Esophagus muscularis mucosa (tissue), 4 donors: ENCODE data around the gene HAGHL. TPM values are rescaled to one million over a fixed set of nuclear protein-coding genes. Genes with fewer than 3 reads are reported as not detected.

Experiments
- DNase-seq: peaks from one replicate; pipeline ENCODE4 v3.0.0-alpha.2; 2017; ENCODE audit errors: extremely low spot score
- H3K27ac ChIP-seq, 4 donors: fragments of 200-600 bp; sonication (generic); replicated peaks in 1 of 4; 1 replicate in 3 of 4; 2 replicates in 1 of 4; pipeline ENCODE4 v1.5.1; 2016 to 2019; ENCODE audit warnings: mild to moderate bottlenecking in 1 of 4
- H3K27me3 ChIP-seq, 4 donors: fragments of 200-600 bp; sonication (generic); one replicate each; pipeline versions ENCODE4 v1.5.1 to v1.6.0; 2016 to 2019
- H3K36me3 ChIP-seq, 4 donors: fragments of 200-600 bp; sonication (generic); one replicate each; pipeline ENCODE4 v1.5.1; 2016 to 2019
- H3K4me1 ChIP-seq, 4 donors: fragments of 200-600 bp; sonication (generic); one replicate each; pipeline ENCODE4 v1.5.1; 2016 to 2019
- H3K4me3 ChIP-seq, 4 donors: fragments of 200-600 bp; sonication (generic); 1 replicate in 2 of 4; 2 replicates in 2 of 4; pipeline ENCODE4 v1.5.1; 2016 to 2019; ENCODE audit warnings: mild to moderate bottlenecking in 4 of 4, moderate library complexity in 1 of 4
- H3K9me3 ChIP-seq, 4 donors: fragments of 200-600 bp; sonication (generic); 1 replicate in 3 of 4; 2 replicates in 1 of 4; pipeline ENCODE4 v1.5.1; 2016 to 2019
- CTCF ChIP-seq, 3 experiments: fragments of 200-600 bp in 2 of 3; fragments of 450-650 bp in 1 of 3; sonication (generic) in 2 of 3; IDR thresholded peaks; one replicate each; pipeline ENCODE4 v1.5.1; 2017 to 2019; ENCODE audit warnings: antibody characterized with exemption in 3 of 3, mild to moderate bottlenecking in 2 of 3, moderate library complexity in 1 of 3
- EP300 ChIP-seq: sonication (generic); formaldehyde crosslinking; IDR thresholded peaks from one replicate; pipeline ENCODE4 v1.6.1; 2017; ENCODE audit warnings: antibody characterized with exemption
- POLR2A ChIP-seq: fragments of 450-650 bp; IDR thresholded peaks from one replicate; pipeline ENCODE4 v1.6.1; 2017; ENCODE audit warnings: antibody characterized with exemption, moderate library complexity, mild to moderate bottlenecking, low read depth
- POLR2AphosphoS5 ChIP-seq, 2 donors: sonication (generic); formaldehyde crosslinking; IDR thresholded peaks; one replicate each; pipeline ENCODE4 v1.6.1; 2017; ENCODE audit warnings: antibody characterized with exemption in 2 of 2
- WGBS: methylation state at CpG from one replicate; pipeline ENCODE4 v1.1.5; 2018; 5-methylcytosine and 5-hydroxymethylcytosine counted together
- intact Hi-C: fragments of 100-400 bp; cut with DNase I; formaldehyde crosslinking; loops from one replicate; pipeline ENCODE4 v1.15.1; 2023
- total RNA-seq, 4 donors: library from RNA; depleted of rRNA; stranded (reverse); fragments of >200 nt; gene quantifications; one replicate each; pipeline versions ENCODE4 v1.1.0 to v1.2.1, GENCODE V29; 2016

HAGHL gene
- total RNA-seq, 4 donors from 2014 or later = 1.7 to 5.6 (median 4.5) TPM

- no peaks in the 10 kb centered on the region for H3K4me1 ChIP-seq
- H3K36me3 ChIP-seq = no peaks in the 10 kb centered on the region
- peaks cover 0 to 66% (median 0%) of the 10 kb centered on the region in 4 donors for H3K27me3 ChIP-seq
- no peak for DNase-seq
- H3K4me3 ChIP-seq = no peak overlapping the region
- H3K27ac ChIP-seq = no peak overlapping the region
- intact Hi-C loops = no loop called here
- 68% methylated on average over 16 of the region's 38 CpGs for WGBS
- H3K9me3 ChIP-seq = no peaks in the 10 kb centered on the region
- TF ChIP-seq POLR2A (no peak), CTCF (IDR thresholded peaks at IDR 0.05) (no peak), EP300 (no peak), POLR2AphosphoS5 (IDR thresholded peaks at IDR 0.05) (no peak)
Measured at GRCh38 chr16:767743-768235, 40.9 kb downstream of the HAGHL start.

- intact Hi-C loops = no loop called here
- WGBS = 66% methylated on average over 7 of the region's 21 CpGs
- DNase-seq = no peak
Measured at GRCh38 chr16:768428-768827, 41.5 kb downstream of the HAGHL start.

DNA sequence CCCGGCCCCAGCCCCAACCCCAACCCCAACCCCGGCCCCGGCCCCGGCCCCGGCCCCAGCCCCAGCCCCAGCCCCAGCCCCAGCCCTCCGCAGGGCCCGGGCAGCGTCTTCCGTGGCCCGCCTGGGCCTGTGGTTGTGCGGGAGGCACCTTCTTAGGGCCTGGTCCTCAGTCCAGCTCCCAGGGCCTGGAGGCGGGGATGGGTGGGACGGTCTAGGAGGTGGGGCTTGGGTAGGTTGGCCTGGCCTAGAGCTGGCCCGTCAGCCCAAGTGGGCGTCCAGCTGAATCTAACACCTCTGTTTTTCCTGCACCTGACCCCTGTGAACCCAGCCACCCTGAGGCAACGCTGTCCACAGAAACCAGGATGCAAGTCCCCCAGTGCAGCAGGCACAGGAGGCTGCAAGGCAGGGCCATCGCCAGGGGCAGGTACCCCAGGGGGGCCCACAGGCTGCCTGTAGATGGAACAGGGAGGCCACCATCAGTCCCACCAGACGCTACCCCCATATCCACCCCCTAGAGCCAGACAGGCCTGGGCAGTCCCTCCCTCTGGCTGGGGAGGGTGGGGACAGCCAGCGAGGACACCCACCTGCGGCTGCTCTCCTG lies 42.4 kb downstream of the HAGHL start:
- Histone ChIP-seq H3K9me3 (no peaks in the 10 kb centered on the region), H3K27ac (no peak overlapping the region), H3K36me3 (no peaks in the 10 kb centered on the region), H3K27me3 (peaks cover 0 to 59% (median 0%) of the 10 kb centered on the region in 4 donors), H3K4me1 (no peaks in the 10 kb centered on the region), H3K4me3 (no peak overlapping the region)
- WGBS = no CpG with 5 or more reads among the region's 20 CpGs
- DNase-seq = no peak
- TF ChIP-seq POLR2AphosphoS5 (IDR thresholded peaks at IDR 0.05) = no peak
- intact Hi-C loops = no loop called here

More at GRCh38 chr16:768428-768827, 41.5 kb downstream of the HAGHL start:
- Histone ChIP-seq H3K4me1 (no peaks in the 10 kb centered on the region), H3K27ac (no peak overlapping the region), H3K4me3 (no peak overlapping the region), H3K36me3 (no peaks in the 10 kb centered on the region), H3K27me3 (peaks cover 0 to 61% (median 0%) of the 10 kb centered on the region in 4 donors), H3K9me3 (no peaks in the 10 kb centered on the region)
- TF ChIP-seq POLR2A = no peak
- TF ChIP-seq CTCF (IDR thresholded peaks at IDR 0.05) = no peak
- no peak for TF ChIP-seq EP300
- no peak for TF ChIP-seq POLR2AphosphoS5 (IDR thresholded peaks at IDR 0.05)

GRCh38 chr16:769934-770333 lies 43.0 kb downstream of the HAGHL start:
- TF ChIP-seq POLR2AphosphoS5 (IDR thresholded peaks at IDR 0.05) (no peak), POLR2A (no peak)
- Histone ChIP-seq H3K27ac (no peak overlapping the region), H3K27me3 (peaks cover 0 to 59% (median 0%) of the 10 kb centered on the region in 4 donors), H3K36me3 (no peaks in the 10 kb centered on the region), H3K4me1 (no peaks in the 10 kb centered on the region), H3K4me3 (no peak overlapping the region), H3K9me3 (no peaks in the 10 kb centered on the region)
- intact Hi-C loops = no loop called here
- WGBS = 79% methylated on average over 14 of the region's 19 CpGs
- no peak for DNase-seq

DNA sequence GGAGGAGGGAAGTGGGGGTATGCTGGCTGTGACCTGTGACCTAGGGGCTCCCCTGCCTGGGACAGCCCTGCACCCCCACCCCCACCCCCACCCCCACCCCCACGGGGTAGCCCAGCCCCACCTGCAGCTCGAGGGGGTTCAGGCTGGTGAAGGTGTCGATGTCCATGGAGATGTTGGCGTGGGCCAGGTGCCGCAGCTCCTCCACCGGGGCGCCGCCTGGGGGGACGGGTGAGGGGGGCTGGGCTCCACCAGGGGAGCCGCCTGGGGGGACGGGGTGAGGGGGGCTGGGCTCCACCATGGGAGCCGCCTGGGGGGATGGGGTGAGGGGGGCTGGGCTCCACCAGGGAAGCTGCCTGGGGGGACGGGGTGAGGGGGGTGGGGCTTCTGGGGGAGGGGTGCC lies 43.5 kb downstream of the HAGHL start:
- intact Hi-C loops = no loop called here
- Histone ChIP-seq H3K36me3 (no peaks in the 10 kb centered on the region), H3K27ac (no peak overlapping the region), H3K4me1 (no peaks in the 10 kb centered on the region), H3K4me3 (no peak overlapping the region), H3K9me3 (no peaks in the 10 kb centered on the region), H3K27me3 (peaks cover 0 to 59% (median 0%) of the 10 kb centered on the region in 4 donors)
- WGBS = 40% methylated on average over 1 of the region's 13 CpGs
- DNase-seq = no peak
- TF ChIP-seq CTCF (IDR thresholded peaks at IDR 0.05) (no peak), EP300 (no peak), POLR2AphosphoS5 (IDR thresholded peaks at IDR 0.05) (no peak), POLR2A (no peak)

DNA sequence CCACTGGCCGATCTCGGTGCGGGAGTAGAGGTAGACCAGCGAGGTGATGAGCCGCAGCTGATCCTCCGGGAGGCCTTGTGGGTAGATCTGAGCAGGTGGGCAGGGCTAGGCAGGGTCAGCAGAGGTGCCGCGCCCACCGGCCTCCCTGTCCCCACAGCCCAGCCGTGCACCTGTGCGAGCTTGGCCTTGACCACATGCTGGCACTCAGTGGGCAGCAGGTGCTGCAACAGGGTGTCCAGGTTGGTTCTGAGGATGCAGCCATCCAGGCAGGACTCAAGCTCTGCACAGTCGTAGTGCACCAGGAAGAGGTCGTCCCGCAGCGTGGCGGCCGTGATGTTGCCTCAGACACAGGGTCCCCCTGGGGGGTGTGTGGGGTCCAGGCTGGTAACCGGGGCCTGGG lies 46.1 kb downstream of the HAGHL start:
- DNase-seq = no peak
- 97% methylated on average over 12 of the region's 18 CpGs for WGBS
- Histone ChIP-seq H3K27me3 (peaks cover 0 to 71% (median 0%) of the 10 kb centered on the region in 4 donors), H3K4me3 (no peak overlapping the region), H3K27ac (no peak overlapping the region), H3K36me3 (no peaks in the 10 kb centered on the region), H3K4me1 (no peaks in the 10 kb centered on the region), H3K9me3 (no peaks in the 10 kb centered on the region)
- TF ChIP-seq POLR2A (no peak), POLR2AphosphoS5 (IDR thresholded peaks at IDR 0.05) (no peak), CTCF (IDR thresholded peaks at IDR 0.05) (no peak), EP300 (no peak)
- intact Hi-C loops = no loop called here
